ENCODE data around the gene HIVEP3.

Gene HIVEP3

DNA sequence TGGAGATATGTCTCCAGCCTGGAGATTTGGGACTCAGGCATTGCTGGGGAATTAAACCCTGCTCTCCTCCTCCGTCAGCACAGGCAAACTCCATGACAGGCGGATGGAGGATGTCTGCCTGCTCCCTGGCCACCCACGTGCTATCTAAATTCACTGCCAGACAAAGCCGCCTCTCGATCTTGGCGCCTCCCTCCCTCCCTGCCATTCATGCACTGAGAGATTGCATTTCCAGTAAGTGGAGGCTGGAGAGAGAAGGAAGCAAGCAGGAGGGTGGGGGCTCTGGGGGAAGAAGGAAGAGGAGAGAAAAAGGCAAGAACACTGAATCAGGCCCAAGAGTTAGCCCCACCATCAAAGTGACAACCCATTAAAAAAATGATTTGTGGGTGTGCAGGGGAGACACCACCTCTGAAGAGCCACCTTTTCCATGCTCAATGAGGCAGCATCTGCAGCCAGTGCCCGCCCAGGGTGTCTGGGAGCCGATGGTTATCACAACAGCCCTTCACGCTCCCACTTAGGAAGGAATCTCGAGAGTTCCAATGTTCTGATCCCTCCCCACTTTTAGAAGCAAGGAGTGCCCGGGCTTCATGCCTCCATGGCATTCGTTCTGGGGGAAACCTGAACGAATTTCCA lies 183.0 kb downstream of the HIVEP3 start:
- TF ChIP-seq REST (IDR thresholded peaks at IDR 0.05; ENCODE audit: insufficient read depth in 1 of 2, low read depth in 2 of 2, low read length in 2 of 2) (no peak), TAF1 (IDR thresholded peaks at IDR 0.05; ENCODE audit: borderline replicate concordance, insufficient read depth, low read length) (no peak), FOXP2 (optimal IDR thresholded peaks at IDR 0.05; ENCODE audit: borderline replicate concordance, extremely low read depth, extremely low read length, insufficient read depth) (no peak), POLR2AphosphoS5 (IDR thresholded peaks at IDR 0.05; ENCODE audit: low read depth, low read length) (no peak), SIN3A (IDR thresholded peaks at IDR 0.05; ENCODE audit: borderline replicate concordance, insufficient read depth, low read length) (no peak)

DNA sequence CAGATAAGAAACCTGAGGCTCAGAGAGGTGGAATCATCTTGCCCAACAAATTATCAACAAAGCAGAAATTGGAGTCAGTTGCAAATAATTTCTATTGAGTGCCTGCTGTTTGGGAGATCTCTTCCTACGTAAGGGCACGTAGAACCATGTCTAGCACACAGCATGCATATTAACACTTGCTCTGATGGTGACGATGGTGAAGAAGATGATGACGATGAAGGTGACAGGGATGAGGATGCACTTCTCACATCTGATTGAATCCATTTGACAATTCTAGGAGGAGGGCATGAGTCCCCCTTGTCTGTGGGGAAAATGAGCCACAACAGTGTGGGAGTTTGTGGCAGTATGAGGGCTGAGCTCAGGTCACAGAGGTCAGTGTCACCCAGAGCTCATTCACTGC lies 183.6 kb downstream of the HIVEP3 start:
- TF ChIP-seq SIN3A (IDR thresholded peaks at IDR 0.05; ENCODE audit: borderline replicate concordance, insufficient read depth, low read length) (no peak), POLR2AphosphoS5 (IDR thresholded peaks at IDR 0.05; ENCODE audit: low read depth, low read length) (no peak), REST (IDR thresholded peaks at IDR 0.05; ENCODE audit: insufficient read depth in 1 of 2, low read depth in 2 of 2, low read length in 2 of 2) (no peak), TAF1 (IDR thresholded peaks at IDR 0.05; ENCODE audit: borderline replicate concordance, insufficient read depth, low read length) (no peak), FOXP2 (optimal IDR thresholded peaks at IDR 0.05; ENCODE audit: borderline replicate concordance, extremely low read depth, extremely low read length, insufficient read depth) (no peak)

DNA sequence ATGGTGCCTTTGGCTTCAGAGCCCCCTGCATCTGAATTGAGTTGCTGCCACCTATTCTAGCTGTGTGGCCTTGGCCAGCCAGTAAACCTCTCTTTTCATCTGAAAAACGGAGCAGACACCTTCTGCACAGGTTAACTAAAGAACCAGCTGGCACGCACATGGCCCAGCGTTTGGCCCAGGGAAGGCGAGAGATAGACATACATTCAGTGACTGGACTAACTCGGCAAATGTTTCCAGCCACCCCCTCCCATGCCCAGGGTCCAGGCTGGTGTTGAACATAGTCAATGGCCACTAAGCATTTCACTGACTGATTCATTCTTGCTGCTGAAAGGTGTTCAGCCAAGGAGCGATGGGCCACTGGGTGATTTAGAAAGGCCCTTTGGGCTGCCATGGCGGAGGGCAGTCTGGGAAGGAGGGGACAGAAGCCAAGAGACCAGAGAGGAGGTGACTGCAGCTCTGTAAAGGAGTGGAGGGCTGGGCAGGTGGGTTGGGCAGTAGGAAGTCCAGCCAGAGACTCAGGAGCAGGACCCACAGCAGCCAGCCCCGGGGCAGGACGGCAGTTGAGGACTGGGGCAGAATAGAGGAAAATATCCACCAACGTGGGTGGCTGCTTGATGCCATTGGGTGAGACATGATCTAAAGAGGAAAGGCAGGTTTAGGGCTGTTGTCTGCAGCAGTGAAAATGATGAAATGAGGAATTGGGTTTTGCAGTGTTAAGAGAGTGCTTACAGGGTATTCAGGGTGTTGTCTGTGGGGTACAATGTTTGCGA lies 184.3 kb downstream of the HIVEP3 start:
- no peak for TF ChIP-seq POLR2AphosphoS5 (IDR thresholded peaks at IDR 0.05; ENCODE audit: low read depth, low read length)
- no peak for TF ChIP-seq FOXP2 (optimal IDR thresholded peaks at IDR 0.05; ENCODE audit: borderline replicate concordance, extremely low read depth, extremely low read length, insufficient read depth)
- no peak for TF ChIP-seq REST (IDR thresholded peaks at IDR 0.05; ENCODE audit: insufficient read depth in 1 of 2, low read depth in 2 of 2, low read length in 2 of 2)
- TF ChIP-seq SIN3A (IDR thresholded peaks at IDR 0.05; ENCODE audit: borderline replicate concordance, insufficient read depth, low read length) = no peak
- no peak for TF ChIP-seq TAF1 (IDR thresholded peaks at IDR 0.05; ENCODE audit: borderline replicate concordance, insufficient read depth, low read length)

DNA sequence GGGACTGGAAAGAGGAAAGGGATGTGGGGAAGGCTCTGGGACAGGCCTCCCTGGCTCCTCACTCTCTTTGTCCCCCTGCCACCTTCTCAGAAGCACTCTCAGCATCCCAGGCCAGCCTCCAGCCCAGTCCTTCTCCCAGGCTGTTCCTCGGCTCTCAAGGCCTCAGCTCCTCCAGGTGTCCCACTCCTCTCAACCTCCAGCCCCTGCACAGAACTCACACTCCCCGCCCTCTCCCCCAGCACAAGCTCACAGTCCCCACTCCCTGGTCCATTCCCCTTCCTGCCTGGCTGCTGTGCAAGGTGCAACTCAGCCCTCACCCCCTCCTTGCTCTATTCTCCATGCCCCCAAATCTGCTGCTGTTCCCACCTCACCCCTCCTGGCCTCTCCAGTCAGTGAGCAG lies 185.0 kb downstream of the HIVEP3 start:
- no peak for TF ChIP-seq REST (IDR thresholded peaks at IDR 0.05; ENCODE audit: insufficient read depth in 1 of 2, low read depth in 2 of 2, low read length in 2 of 2)
- no peak for TF ChIP-seq POLR2AphosphoS5 (IDR thresholded peaks at IDR 0.05; ENCODE audit: low read depth, low read length)
- no peak for TF ChIP-seq FOXP2 (optimal IDR thresholded peaks at IDR 0.05; ENCODE audit: borderline replicate concordance, extremely low read depth, extremely low read length, insufficient read depth)
- no peak for TF ChIP-seq TAF1 (IDR thresholded peaks at IDR 0.05; ENCODE audit: borderline replicate concordance, insufficient read depth, low read length)
- TF ChIP-seq SIN3A (IDR thresholded peaks at IDR 0.05; ENCODE audit: borderline replicate concordance, insufficient read depth, low read length) = no peak
